ENCODE results near the gene PIGBOS1. TPM values are rescaled to one million over a fixed set of nuclear protein-coding genes. Genes with fewer than 3 reads are reported as not detected.

PIGBOS1 gene
- total and polyA plus RNA-seq, 2 experiments from 2014 or later = 9.1 to 16.7 TPM

GRCh38 chr15:55268176-55268695, 50.7 kb downstream of the PIGBOS1 start (continued):
- TF ChIP-seq ZNF462 (CRISPR knock-in tag; IDR thresholded peaks at IDR 0.05) (no peak), CREB1 (CRISPR knock-in tag; IDR thresholded peaks at IDR 0.05; ENCODE audit: low read depth) (no peak), POLR2AphosphoS5 (IDR thresholded peaks at IDR 0.05; ENCODE audit: low read depth) (no peak)

DNA sequence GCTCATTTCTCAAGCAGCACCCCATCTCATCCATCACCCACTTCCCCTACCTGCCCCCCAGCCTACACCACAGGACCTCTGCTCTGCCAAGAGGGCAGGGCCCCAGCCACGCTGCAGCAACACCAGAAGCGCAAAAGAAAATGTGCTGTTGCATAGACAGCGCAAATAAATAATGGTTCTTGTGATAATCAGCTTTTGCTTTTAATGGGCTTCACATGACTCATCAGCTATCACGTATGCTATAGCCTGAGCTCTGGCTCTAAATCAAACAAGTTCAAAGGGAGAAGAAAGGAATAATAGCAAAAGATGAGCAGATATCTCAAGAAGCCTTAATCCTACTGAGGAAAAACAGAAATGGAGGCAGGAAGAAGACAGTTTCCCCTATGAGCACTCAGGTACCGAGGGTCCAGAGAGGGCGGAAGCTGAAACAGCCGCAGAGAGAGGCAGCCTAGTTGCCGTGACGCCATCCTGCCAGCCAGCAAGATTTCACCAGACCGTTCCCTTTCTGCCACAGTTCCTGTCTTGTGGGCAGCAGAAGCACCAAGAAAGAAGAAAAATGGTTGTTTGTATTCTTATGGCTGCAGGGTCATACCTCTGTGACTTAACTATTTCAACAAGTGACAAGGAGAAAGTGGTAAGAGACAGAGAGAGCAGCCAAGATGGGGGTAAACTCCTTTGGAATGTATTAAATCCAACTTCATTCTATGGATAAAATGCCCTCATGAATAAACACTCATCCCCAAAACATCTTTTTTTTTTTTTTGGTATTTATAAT, 51.3 kb downstream of the PIGBOS1 start:
- Mint-ChIP-seq H3K9me3 (no peaks in the 10 kb centered on the region), H3K27ac (peak overlapping the region; percentile 58; the same call in 1 of the 2 replicates), H3K4me3 (no peak overlapping the region), H3K36me3 (ENCODE audit: low read depth) (no peaks in the 10 kb centered on the region), H3K27me3 (ENCODE audit: insufficient read depth, low read depth, poor library complexity) (no peaks in the 10 kb centered on the region), H3K4me1 (no peaks in the 10 kb centered on the region)
- no peaks in the 10 kb centered on the region for H3F3A ChIP-seq (replicated peaks; ENCODE audit: low read depth)
- H3K79me2 ChIP-seq (replicated peaks; ENCODE audit: insufficient read depth) = no peaks in the 10 kb centered on the region
- H3K36me3 ChIP-seq (ENCODE audit: insufficient read depth) = no peaks in the 10 kb centered on the region
- no peak for DNase-seq (ENCODE audit: low spot score)
- no peak overlapping the region; the same call in 1 of the 2 replicates for H2AFZ ChIP-seq
- no peak for ATAC-seq
- no peaks in the 10 kb centered on the region for H3K9me2 ChIP-seq (ENCODE audit: insufficient read depth)
- no peak overlapping the region for H3K27ac ChIP-seq (ENCODE audit: low read depth)
- no peaks in the 10 kb centered on the region for H3K27me3 ChIP-seq (ENCODE audit: insufficient read depth)
- no peaks in the 10 kb centered on the region for H3K4me1 ChIP-seq (ENCODE audit: insufficient read depth)
- H4K20me1 ChIP-seq (replicated peaks; ENCODE audit: insufficient read depth) = no peaks in the 10 kb centered on the region
- H3K4me3 ChIP-seq = no peak overlapping the region
- no peak overlapping the region for H3K4me2 ChIP-seq
- TF ChIP-seq JUNB (IDR thresholded peaks at IDR 0.05; ENCODE audit: unreplicated experiment) = no peak
- TF ChIP-seq CTCF (conservative IDR thresholded peaks at IDR 0.05; ENCODE audit: low read depth in 2 of 2) = no peak
- TF ChIP-seq NANOG (IDR thresholded peaks at IDR 0.05; ENCODE audit: borderline replicate concordance) = no peak
- no peak for TF ChIP-seq EZH2phosphoT487 (IDR thresholded peaks at IDR 0.05; ENCODE audit: unreplicated experiment)
- no peak for TF ChIP-seq EZH2 (IDR thresholded peaks at IDR 0.05; ENCODE audit: low read depth, unreplicated experiment)
- no peak for TF ChIP-seq STAT1 (IDR thresholded peaks at IDR 0.05; ENCODE audit: unreplicated experiment)
- no peak for TF ChIP-seq ZNF114 (CRISPR knock-in tag; IDR thresholded peaks at IDR 0.05)
- TF ChIP-seq, protein P1, sequence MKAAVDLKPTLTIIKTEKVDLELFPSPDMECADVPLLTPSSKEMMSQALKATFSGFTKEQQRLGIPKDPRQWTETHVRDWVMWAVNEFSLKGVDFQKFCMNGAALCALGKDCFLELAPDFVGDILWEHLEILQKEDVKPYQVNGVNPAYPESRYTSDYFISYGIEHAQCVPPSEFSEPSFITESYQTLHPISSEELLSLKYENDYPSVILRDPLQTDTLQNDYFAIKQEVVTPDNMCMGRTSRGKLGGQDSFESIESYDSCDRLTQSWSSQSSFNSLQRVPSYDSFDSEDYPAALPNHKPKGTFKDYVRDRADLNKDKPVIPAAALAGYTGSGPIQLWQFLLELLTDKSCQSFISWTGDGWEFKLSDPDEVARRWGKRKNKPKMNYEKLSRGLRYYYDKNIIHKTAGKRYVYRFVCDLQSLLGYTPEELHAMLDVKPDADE (IDR thresholded peaks at IDR 0.05) = no peak

Data from GM23338 (cell line).